Measurements from ENCODE around the gene CST8.

DNA sequence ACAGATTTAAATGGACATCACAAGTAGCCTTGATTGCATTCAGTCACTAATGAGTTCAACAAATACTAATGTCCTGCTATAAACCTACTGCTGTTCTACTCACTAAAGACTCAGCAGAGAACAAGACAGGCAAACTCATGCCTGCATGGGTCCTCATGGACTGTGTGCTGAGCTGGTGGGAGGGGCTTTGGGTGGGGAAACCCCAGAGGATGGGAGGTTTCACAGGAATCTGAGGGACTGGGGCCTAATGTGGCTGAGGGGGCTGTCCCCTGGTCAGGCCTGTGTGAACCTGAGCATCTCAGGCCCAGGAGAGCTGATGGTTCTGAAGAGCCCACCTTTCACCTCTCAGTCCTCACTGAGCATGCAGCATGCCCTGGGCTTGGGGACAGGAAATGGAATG lies 1.4 kb downstream of the CST8 start:
- TF ChIP-seq, protein P1, sequence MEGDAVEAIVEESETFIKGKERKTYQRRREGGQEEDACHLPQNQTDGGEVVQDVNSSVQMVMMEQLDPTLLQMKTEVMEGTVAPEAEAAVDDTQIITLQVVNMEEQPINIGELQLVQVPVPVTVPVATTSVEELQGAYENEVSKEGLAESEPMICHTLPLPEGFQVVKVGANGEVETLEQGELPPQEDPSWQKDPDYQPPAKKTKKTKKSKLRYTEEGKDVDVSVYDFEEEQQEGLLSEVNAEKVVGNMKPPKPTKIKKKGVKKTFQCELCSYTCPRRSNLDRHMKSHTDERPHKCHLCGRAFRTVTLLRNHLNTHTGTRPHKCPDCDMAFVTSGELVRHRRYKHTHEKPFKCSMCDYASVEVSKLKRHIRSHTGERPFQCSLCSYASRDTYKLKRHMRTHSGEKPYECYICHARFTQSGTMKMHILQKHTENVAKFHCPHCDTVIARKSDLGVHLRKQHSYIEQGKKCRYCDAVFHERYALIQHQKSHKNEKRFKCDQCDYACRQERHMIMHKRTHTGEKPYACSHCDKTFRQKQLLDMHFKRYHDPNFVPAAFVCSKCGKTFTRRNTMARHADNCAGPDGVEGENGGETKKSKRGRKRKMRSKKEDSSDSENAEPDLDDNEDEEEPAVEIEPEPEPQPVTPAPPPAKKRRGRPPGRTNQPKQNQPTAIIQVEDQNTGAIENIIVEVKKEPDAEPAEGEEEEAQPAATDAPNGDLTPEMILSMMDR (IDR thresholded peaks at IDR 0.05): no peak
- TF ChIP-seq POLR2A (IDR thresholded peaks at IDR 0.05) (no peak), EP300 (IDR thresholded peaks at IDR 0.05) (no peak)
